H9 (cell line): ENCODE data around the gene SPATS1. TPM values are rescaled to one million over a fixed set of nuclear protein-coding genes. Genes with fewer than 3 reads are reported as not detected.

ENCODE experiments used
- DNase-seq: peaks from one replicate; pipeline ENCODE4 v3.0.0-alpha.2; 2017
- H2AFZ ChIP-seq: one replicate; pipeline ENCODE4 v1.6.1; 2013; ENCODE audit warnings: mild to moderate bottlenecking, low read length, control low read depth, moderate library complexity
- H2AK5ac ChIP-seq: 2 replicates; pipeline ENCODE4 v1.6.1; 2013; ENCODE audit warnings: low read length, control low read depth, mixed read lengths; ENCODE audit not compliant: insufficient read length
- H2BK120ac ChIP-seq: one replicate; pipeline ENCODE4 v1.6.1; 2013; ENCODE audit warnings: low read depth, mild to moderate bottlenecking, low read length, control low read depth, inconsistent platforms; ENCODE audit not compliant: poor library complexity, severe bottlenecking
- H2BK12ac ChIP-seq: 2 replicates; pipeline ENCODE4 v1.6.1; 2013; ENCODE audit warnings: low read length, control low read depth, mixed read lengths, low read depth; ENCODE audit not compliant: insufficient read length
- H2BK15ac ChIP-seq: 2 replicates; pipeline ENCODE4 v1.6.1; 2013; ENCODE audit warnings: low read depth, low read length, control low read depth
- H2BK20ac ChIP-seq: one replicate; pipeline ENCODE4 v1.6.1; 2013; ENCODE audit warnings: low read depth, mild to moderate bottlenecking, low read length, control low read depth, inconsistent platforms; ENCODE audit not compliant: poor library complexity, severe bottlenecking
- H2BK5ac ChIP-seq: 2 replicates; pipeline ENCODE4 v1.6.1; 2013; ENCODE audit warnings: low read length, control low read depth, mixed read lengths; ENCODE audit not compliant: insufficient read length
- H3K14ac ChIP-seq: 2 replicates; pipeline ENCODE4 v1.6.1; 2013; ENCODE audit warnings: low read length, control low read depth; ENCODE audit not compliant: insufficient read depth
- H3K18ac ChIP-seq: 2 replicates; pipeline ENCODE4 v1.6.1; 2013; ENCODE audit warnings: low read depth, mild to moderate bottlenecking, mixed read lengths, low read length, control low read depth; ENCODE audit not compliant: insufficient read length
- H3K23ac ChIP-seq: 2 replicates; pipeline ENCODE4 v1.6.1; 2013; ENCODE audit warnings: low read length, control low read depth, mixed read lengths, low read depth; ENCODE audit not compliant: insufficient read length
- H3K23me2 ChIP-seq: 2 replicates; pipeline ENCODE4 v1.6.1; 2013; ENCODE audit warnings: low read depth, mild to moderate bottlenecking, mixed read lengths, low read length, control low read depth; ENCODE audit not compliant: insufficient read length, poor library complexity, severe bottlenecking
- H3K27ac ChIP-seq: 2 replicates; pipeline ENCODE4 v1.5.1; 2013; ENCODE audit warnings: low read length, control low read depth, mixed read lengths, low read depth; ENCODE audit not compliant: insufficient read length
- H3K27me3 ChIP-seq: 2 replicates; pipeline ENCODE4 v1.6.1; 2013; ENCODE audit warnings: low read length, control low read depth, inconsistent platforms; ENCODE audit not compliant: insufficient read depth
- H3K4ac ChIP-seq: 2 replicates; pipeline ENCODE4 v1.6.1; 2013; ENCODE audit warnings: low read depth, mild to moderate bottlenecking, control low read depth, inconsistent platforms, low read length, moderate library complexity
- H3K4me1 ChIP-seq: 2 replicates; pipeline ENCODE4 v1.6.1; 2013; ENCODE audit warnings: low read length, control low read depth, inconsistent platforms; ENCODE audit not compliant: insufficient read depth
- H3K4me2 ChIP-seq: 2 replicates; pipeline ENCODE4 v1.6.1; 2013; ENCODE audit warnings: low read length, control low read depth, mixed read lengths; ENCODE audit not compliant: insufficient read length, insufficient read depth
- H3K56ac ChIP-seq: 2 replicates; pipeline ENCODE4 v1.6.1; 2013; ENCODE audit warnings: low read depth, mild to moderate bottlenecking, mixed read lengths, low read length, control low read depth; ENCODE audit not compliant: insufficient read length
- H3K79me1 ChIP-seq: 2 replicates; pipeline ENCODE4 v1.6.1; 2013; ENCODE audit warnings: low read depth, mild to moderate bottlenecking, moderate library complexity, low read length, control low read depth, inconsistent platforms; ENCODE audit not compliant: insufficient read depth, poor library complexity, severe bottlenecking
- H3K79me2 ChIP-seq: 2 replicates; pipeline ENCODE4 v1.6.1; 2013; ENCODE audit warnings: low read length, control low read depth, inconsistent platforms; ENCODE audit not compliant: insufficient read depth
- H3K9ac ChIP-seq: 2 replicates; pipeline ENCODE4 v1.6.1; 2013; ENCODE audit warnings: low read length, control low read depth, mixed read lengths; ENCODE audit not compliant: insufficient read length; ENCODE audit errors: extremely low read depth
- H3K9me3 ChIP-seq: one replicate; pipeline ENCODE4 v1.6.1; 2013; ENCODE audit warnings: low read depth, low read length, inconsistent platforms; ENCODE audit not compliant: control insufficient read depth
- H3T11ph ChIP-seq: one replicate; pipeline ENCODE4 v1.6.1; 2013; ENCODE audit warnings: mild to moderate bottlenecking, low read length, control low read depth, inconsistent platforms
- H4K20me1 ChIP-seq: one replicate; pipeline ENCODE4 v1.6.1; 2013; ENCODE audit not compliant: control insufficient read depth, insufficient read length, insufficient read depth
- H4K5ac ChIP-seq: 2 replicates; pipeline ENCODE4 v1.6.1; 2013; ENCODE audit warnings: low read depth, mild to moderate bottlenecking, mixed read lengths, low read length, control low read depth; ENCODE audit not compliant: insufficient read length
- H4K8ac ChIP-seq: replicated peaks from 2 replicates; pipeline ENCODE4 v1.6.1; 2013; ENCODE audit warnings: low read length, control low read depth, mixed read lengths, low read depth; ENCODE audit not compliant: insufficient read length
- H4K91ac ChIP-seq: 2 replicates; pipeline ENCODE4 v1.6.1; 2013; ENCODE audit warnings: low read depth, mild to moderate bottlenecking, moderate library complexity, mixed read lengths, low read length, control low read depth; ENCODE audit not compliant: insufficient read length
- H3K27ac Mint-ChIP-seq, 3 experiments: 2 replicates in 2 of 3; 3 replicates in 1 of 3; pipeline ENCODE4 v1.8.0; 2020 to 2021; ENCODE audit warnings: mixed read lengths in 3 of 3, mild to moderate bottlenecking in 1 of 3, moderate library complexity in 1 of 3
- H3K27me3 Mint-ChIP-seq: 2 replicates; pipeline ENCODE4 v1.8.0; 2021; ENCODE audit warnings: low read depth, mild to moderate bottlenecking, moderate library complexity, mixed read lengths
- H3K36me3 Mint-ChIP-seq, 3 experiments: 2 replicates in 2 of 3; 3 replicates in 1 of 3; pipeline ENCODE4 v1.8.0; 2020 to 2021; ENCODE audit warnings: low read depth in 3 of 3, mixed read lengths in 3 of 3; ENCODE audit not compliant: insufficient read depth in 1 of 3
- H3K4me1 Mint-ChIP-seq, 2 experiments: 2 replicates each; pipeline ENCODE4 v1.8.0; 2020; ENCODE audit warnings: mixed read lengths in 2 of 2
- H3K4me3 Mint-ChIP-seq, 2 experiments: 2 replicates in 1 of 2; 3 replicates in 1 of 2; pipeline ENCODE4 v1.8.0; 2020 to 2021; ENCODE audit warnings: mild to moderate bottlenecking in 2 of 2, mixed read lengths in 2 of 2, moderate library complexity in 1 of 2
- H3K9me3 Mint-ChIP-seq, 2 experiments: 2 replicates in 1 of 2; 3 replicates in 1 of 2; pipeline ENCODE4 v1.8.0; 2020; ENCODE audit warnings: mild to moderate bottlenecking in 2 of 2, mixed read lengths in 2 of 2, moderate library complexity in 1 of 2
- CTCF ChIP-seq: fragments of 200-600 bp; sonication (generic); conservative IDR thresholded peaks from 3 replicates; pipeline ENCODE4 v1.8.0; 2021; ENCODE audit warnings: antibody characterized with exemption, mild to moderate bottlenecking
- WGBS: extraction: QIAGEN DNeasy Blood & Tissue Kit; methylation state at CpG from one replicate; pipeline ENCODE4 v1.1.7; 2013; ENCODE audit warnings: missing lambda C conversion rate, low lambda C conversion rate, mixed read lengths; ENCODE audit not compliant: insufficient read length; ENCODE audit errors: extremely low coverage; 5-methylcytosine and 5-hydroxymethylcytosine counted together
- total RNA-seq: library from RNA; stranded (reverse); gene quantifications from 2 replicates; pipeline ENCODE4 v1.2.1, GENCODE V29; 2021

Gene SPATS1
- total RNA-seq, 1 experiment from 2014 or later, result not detected

DNA sequence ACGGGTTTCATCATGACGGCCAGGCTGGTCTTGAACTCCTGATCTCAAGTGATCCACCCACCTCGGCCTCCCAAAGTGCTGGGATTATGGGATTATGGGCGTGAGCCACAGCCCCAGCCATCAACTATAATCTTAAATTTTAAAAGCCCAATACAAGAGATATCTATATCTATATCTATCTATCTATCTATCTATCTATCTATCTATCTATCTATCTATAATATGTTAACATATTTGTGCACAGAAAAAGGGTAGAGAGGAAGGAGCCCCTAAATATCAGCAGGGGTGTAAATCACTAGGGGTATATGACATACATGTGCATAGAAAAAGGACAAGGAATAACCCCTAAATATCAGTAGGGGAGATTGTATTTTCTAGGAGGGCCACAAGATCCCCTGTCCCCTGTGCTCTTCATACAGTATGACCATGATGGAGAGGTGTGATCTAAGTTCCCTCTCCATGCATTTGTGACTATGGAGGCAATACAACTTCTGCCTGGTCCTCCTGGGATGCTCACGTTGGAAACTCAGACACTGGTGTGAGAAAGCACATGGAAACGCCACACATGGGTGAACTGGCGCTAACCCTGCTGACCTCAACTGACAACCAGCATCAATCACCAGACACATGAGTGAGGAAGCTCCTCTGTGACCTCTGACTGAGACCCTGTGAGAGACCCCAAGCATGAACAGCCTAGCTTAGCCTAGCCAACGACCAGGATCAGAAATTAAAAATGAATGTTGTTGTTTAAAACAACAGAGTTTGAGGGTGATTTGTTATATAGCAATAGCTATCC is 1.2 kb upstream of the SPATS1 start:
- Histone ChIP-seq H3K27ac (no peak overlapping the region), H3K4me2 (no peak overlapping the region), H2BK12ac (no peak overlapping the region), H3T11ph (no peak overlapping the region), H3K9me3 (no peaks in the 10 kb centered on the region), H3K56ac (no peak overlapping the region), H2BK15ac (no peak overlapping the region), H3K14ac (no peak overlapping the region), H3K9ac (no peak overlapping the region), H4K8ac (no peak overlapping the region), H2BK5ac (no peak overlapping the region), H4K91ac (no peak overlapping the region), H2BK120ac (no peak overlapping the region), H2AK5ac (no peak overlapping the region), H3K4ac (no peak overlapping the region), H4K5ac (no peak overlapping the region), H2BK20ac (no peak overlapping the region), H3K23me2 (no peaks in the 10 kb centered on the region), H3K79me2 (no peaks in the 10 kb centered on the region), H2AFZ (no peak overlapping the region), H3K23ac (no peak overlapping the region), H3K27me3 (no peaks in the 10 kb centered on the region), H4K20me1 (no peaks in the 10 kb centered on the region), H3K4me1 (0 out of 2 replicates have a peak, but pooled peaks cover 2% of the 10 kb centered on the region), H3K18ac (no peak overlapping the region), H3K79me1 (no peaks in the 10 kb centered on the region)
- Mint-ChIP-seq H3K27ac (no peak overlapping the region; a peak in 1 of 7 replicates), H3K4me3 (no peak overlapping the region), H3K27me3 (peaks cover 5% of the 10 kb centered on the region), H3K36me3 (no peaks in the 10 kb centered on the region), H3K4me1 (peaks cover 24 to 25% of the 10 kb centered on the region in 2 experiments), H3K9me3 (no peaks in the 10 kb centered on the region)
- no CpG with 5 or more reads among the region's 8 CpGs for WGBS
- DNase-seq, result no peak
- no peak for TF ChIP-seq CTCF
